ENCODE results near the gene SERPINA5. TPM values are rescaled to one million over a fixed set of nuclear protein-coding genes. Genes with fewer than 3 reads are reported as not detected.

Gene SERPINA5
- total RNA-seq, 1 donor from 2014 or later: 0.50 TPM

DNA sequence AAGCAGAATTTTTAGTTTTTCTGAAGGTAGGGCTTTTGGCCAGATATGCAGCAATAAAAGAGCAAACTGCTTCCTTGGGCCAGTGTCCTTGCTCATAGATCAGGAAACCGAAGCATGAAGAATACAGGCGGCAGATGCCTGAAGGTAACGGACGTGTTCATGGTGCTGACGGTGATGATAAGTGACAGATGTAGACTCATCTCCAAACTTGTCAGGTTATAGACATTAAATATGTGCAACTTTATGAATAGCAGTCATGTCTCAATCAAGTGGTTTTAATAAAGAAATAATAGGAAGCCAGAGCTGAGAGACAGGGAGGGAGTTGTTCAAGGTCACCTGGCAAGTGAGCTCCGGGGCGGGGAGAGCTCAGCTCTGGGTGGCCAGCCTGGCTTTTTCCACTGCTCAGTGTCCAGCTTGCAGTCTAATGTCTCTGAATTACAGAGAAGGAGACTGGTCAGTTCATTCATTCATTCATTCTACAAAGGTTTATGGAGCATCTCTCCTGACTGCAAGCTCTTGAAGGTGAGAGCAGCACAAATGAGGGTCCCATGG lies 1.0 kb downstream of the SERPINA5 start:
- TF ChIP-seq, protein P1, sequence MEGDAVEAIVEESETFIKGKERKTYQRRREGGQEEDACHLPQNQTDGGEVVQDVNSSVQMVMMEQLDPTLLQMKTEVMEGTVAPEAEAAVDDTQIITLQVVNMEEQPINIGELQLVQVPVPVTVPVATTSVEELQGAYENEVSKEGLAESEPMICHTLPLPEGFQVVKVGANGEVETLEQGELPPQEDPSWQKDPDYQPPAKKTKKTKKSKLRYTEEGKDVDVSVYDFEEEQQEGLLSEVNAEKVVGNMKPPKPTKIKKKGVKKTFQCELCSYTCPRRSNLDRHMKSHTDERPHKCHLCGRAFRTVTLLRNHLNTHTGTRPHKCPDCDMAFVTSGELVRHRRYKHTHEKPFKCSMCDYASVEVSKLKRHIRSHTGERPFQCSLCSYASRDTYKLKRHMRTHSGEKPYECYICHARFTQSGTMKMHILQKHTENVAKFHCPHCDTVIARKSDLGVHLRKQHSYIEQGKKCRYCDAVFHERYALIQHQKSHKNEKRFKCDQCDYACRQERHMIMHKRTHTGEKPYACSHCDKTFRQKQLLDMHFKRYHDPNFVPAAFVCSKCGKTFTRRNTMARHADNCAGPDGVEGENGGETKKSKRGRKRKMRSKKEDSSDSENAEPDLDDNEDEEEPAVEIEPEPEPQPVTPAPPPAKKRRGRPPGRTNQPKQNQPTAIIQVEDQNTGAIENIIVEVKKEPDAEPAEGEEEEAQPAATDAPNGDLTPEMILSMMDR (IDR thresholded peaks at IDR 0.05): no peak
- Mint-ChIP-seq H3K4me3 (ENCODE audit: unreplicated experiment) (no peak overlapping the region), H3K27ac (ENCODE audit: unreplicated experiment) (no peak overlapping the region), H3K27me3 (ENCODE audit: low read depth) (no peaks in the 10 kb centered on the region), H3K4me1 (ENCODE audit: low read depth) (peaks cover 8% of the 10 kb centered on the region), H3K36me3 (ENCODE audit: low read depth) (no peaks in the 10 kb centered on the region), H3K9me3 (ENCODE audit: low read depth) (no peaks in the 10 kb centered on the region)
- no peak for DNase-seq (ENCODE audit: low spot score)

DNA sequence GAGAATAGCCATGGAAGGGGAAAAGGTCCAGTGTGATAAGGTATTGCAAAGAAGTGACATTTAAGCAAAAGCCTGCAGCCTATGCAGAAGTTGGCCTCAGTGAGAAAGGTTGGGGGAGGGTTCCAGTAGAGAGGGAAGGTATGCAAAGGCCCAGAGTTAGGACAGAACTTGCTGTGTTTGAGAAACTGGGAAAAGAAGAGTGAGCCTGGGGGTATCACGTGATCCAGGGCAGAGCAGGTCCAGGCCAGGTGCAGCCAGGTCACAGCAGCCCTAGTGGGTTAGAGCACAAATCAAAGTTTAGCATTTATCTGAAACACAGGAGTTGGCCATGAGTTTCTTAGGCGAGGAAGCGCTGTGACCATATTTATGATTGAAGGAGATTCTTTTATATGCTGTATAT lies 1.6 kb downstream of the SERPINA5 start:
- Mint-ChIP-seq H3K36me3 (ENCODE audit: low read depth) (no peaks in the 10 kb centered on the region), H3K27me3 (ENCODE audit: low read depth) (no peaks in the 10 kb centered on the region), H3K4me3 (ENCODE audit: unreplicated experiment) (no peak overlapping the region), H3K4me1 (ENCODE audit: low read depth) (peaks cover 8% of the 10 kb centered on the region), H3K9me3 (ENCODE audit: low read depth) (no peaks in the 10 kb centered on the region), H3K27ac (ENCODE audit: unreplicated experiment) (no peak overlapping the region)
- TF ChIP-seq, protein P1 (IDR thresholded peaks at IDR 0.05): no peak
- DNase-seq (ENCODE audit: low spot score): no peak

DNA sequence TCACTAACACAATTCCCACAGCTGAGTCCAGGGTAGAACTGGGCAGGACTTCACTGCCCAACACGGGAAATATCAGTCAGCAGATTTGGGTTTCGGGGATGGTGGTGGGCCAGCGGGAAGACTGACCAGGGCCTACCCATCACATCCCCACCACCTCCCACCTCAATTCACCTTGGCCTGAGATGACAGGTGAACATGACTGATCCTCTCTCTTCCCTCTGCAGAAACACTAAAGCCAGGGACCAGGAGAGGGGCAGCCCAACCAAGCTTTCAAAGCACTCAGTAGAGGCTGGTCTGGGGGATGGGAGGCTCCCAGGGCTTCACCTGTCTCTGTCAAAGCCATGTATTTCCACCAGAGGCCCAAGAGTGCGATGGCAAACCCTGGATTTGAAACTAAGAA lies 2.3 kb downstream of the SERPINA5 start:
- Mint-ChIP-seq H3K4me3 (ENCODE audit: unreplicated experiment) (no peak overlapping the region), H3K4me1 (ENCODE audit: low read depth) (peaks cover 8% of the 10 kb centered on the region), H3K9me3 (ENCODE audit: low read depth) (no peaks in the 10 kb centered on the region), H3K27me3 (ENCODE audit: low read depth) (no peaks in the 10 kb centered on the region), H3K27ac (ENCODE audit: unreplicated experiment) (no peak overlapping the region), H3K36me3 (ENCODE audit: low read depth) (no peaks in the 10 kb centered on the region)
- no peak for DNase-seq (ENCODE audit: low spot score)
- TF ChIP-seq, protein P1 (IDR thresholded peaks at IDR 0.05): no peak

DNA sequence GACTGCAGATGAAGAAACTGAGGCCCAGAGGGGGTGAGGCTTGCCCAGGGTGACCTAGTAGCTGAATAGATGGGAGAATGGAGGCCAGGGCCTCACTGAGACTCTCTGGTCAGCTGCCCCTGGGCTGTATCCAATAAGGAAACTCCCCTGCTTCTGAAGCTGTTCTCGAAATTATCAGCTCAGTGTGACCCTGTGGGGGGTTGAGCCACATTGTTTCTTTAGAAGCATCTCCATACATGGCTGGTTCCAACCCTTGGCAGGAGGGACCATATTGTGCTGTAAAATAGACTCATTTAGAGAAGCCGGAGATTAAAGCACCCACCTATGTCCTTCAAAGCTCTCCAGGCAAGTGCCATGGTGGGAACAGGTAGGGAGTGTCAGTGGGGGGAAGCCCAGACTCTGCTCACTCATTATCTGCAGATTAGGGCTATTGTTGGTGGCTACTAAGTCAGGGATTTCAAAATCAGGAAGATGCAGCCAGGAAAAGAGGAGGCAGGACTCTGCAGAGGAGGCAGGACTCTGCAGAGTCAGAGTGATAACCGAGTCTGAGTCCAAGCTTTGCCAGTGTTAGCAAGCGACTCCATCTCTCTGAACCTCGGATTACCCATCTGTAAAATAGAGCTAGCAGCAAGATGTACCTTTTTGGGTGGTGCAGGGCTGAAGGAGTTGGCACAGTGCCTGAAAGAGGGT lies 3.5 kb downstream of the SERPINA5 start:
- Mint-ChIP-seq H3K36me3 (ENCODE audit: low read depth) (no peaks in the 10 kb centered on the region), H3K27ac (ENCODE audit: unreplicated experiment) (no peak overlapping the region), H3K4me3 (ENCODE audit: unreplicated experiment) (no peak overlapping the region), H3K4me1 (ENCODE audit: low read depth) (peaks cover 8% of the 10 kb centered on the region), H3K9me3 (ENCODE audit: low read depth) (no peaks in the 10 kb centered on the region), H3K27me3 (ENCODE audit: low read depth) (no peaks in the 10 kb centered on the region)
- DNase-seq (ENCODE audit: low spot score): no peak
- TF ChIP-seq, protein P1 (IDR thresholded peaks at IDR 0.05): no peak

DNA sequence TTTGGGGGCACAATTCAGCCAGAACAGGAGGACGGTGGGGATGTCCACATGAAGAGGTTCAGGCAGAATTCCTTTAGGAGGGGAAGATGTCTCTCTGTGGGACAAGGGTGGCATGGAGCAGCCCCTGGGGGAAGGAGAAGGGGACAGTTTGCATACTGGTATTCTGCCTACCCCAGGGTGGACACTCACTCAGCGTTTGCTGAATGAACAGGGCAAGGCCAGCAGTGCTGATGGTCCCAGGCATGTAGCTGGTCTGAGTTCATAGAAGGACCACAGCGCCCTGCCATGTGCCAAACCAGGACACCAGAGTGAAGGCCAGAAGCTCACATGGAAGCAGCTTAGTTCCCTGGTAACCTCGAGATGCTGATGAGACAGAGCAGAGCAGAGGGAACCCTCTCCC lies 5.4 kb downstream of the SERPINA5 start:
- TF ChIP-seq, protein P1 (IDR thresholded peaks at IDR 0.05): no peak
- Mint-ChIP-seq H3K27ac (ENCODE audit: unreplicated experiment) (no peak overlapping the region), H3K4me3 (ENCODE audit: unreplicated experiment) (no peak overlapping the region), H3K27me3 (ENCODE audit: low read depth) (no peaks in the 10 kb centered on the region), H3K36me3 (ENCODE audit: low read depth) (no peaks in the 10 kb centered on the region), H3K4me1 (ENCODE audit: low read depth) (no peaks in the 10 kb centered on the region), H3K9me3 (ENCODE audit: low read depth) (peaks cover 3% of the 10 kb centered on the region)
- DNase-seq (ENCODE audit: low spot score): no peak
